Transverse colon (tissue), 4 donors: ENCODE measurements around the gene RNF166. TPM values are rescaled to one million over a fixed set of nuclear protein-coding genes. Genes with fewer than 3 reads are reported as not detected.

ENCODE experiments used
- DNase-seq: peaks from one replicate; pipeline ENCODE4 v3.0.0-alpha.2; 2019
- H3K27ac ChIP-seq, 4 donors: fragments of 200-600 bp; sonication (generic); 2 replicates each; pipeline ENCODE4 v1.5.1; 2016 to 2018; ENCODE audit warnings: inconsistent platforms in 4 of 4
- H3K27me3 ChIP-seq: fragments of 200-600 bp; sonication (generic); 2 replicates; pipeline ENCODE4 v1.5.1; 2017; ENCODE audit warnings: inconsistent platforms
- H3K36me3 ChIP-seq, 4 donors: fragments of 200-600 bp; sonication (generic); 2 replicates each; pipeline ENCODE4 v1.5.1; 2017 to 2019; ENCODE audit warnings: inconsistent platforms in 4 of 4
- H3K4me1 ChIP-seq, 4 donors: fragments of 200-600 bp; sonication (generic); 2 replicates each; pipeline ENCODE4 v1.5.1; 2017 to 2020; ENCODE audit warnings: inconsistent platforms in 4 of 4
- H3K4me3 ChIP-seq, 4 donors: fragments of 200-600 bp; sonication (generic); 1 replicate in 1 of 4; 2 replicates in 3 of 4; pipeline versions ENCODE4 v1.5.1 to v1.6.1; 2017 to 2019; ENCODE audit warnings: inconsistent platforms in 4 of 4
- H3K9me3 ChIP-seq, 2 donors: fragments of 200-600 bp; sonication (generic); 2 replicates each; pipeline ENCODE4 v1.5.1; 2017 to 2019; ENCODE audit warnings: inconsistent platforms in 2 of 2
- EP300 ChIP-seq: sonication (generic); formaldehyde crosslinking; IDR thresholded peaks from one replicate; pipeline ENCODE4 v1.6.1; 2017; ENCODE audit warnings: antibody characterized with exemption, low read depth
- POLR2A ChIP-seq: fragments of 450-650 bp; IDR thresholded peaks from one replicate; pipeline ENCODE4 v1.6.1; 2016; ENCODE audit warnings: antibody characterized with exemption, mild to moderate bottlenecking, moderate library complexity
- POLR2AphosphoS5 ChIP-seq, 3 donors: sonication (generic); formaldehyde crosslinking; IDR thresholded peaks; one replicate each; pipeline ENCODE4 v1.6.1; 2016; ENCODE audit warnings: antibody characterized with exemption in 3 of 3
- WGBS, 2 donors: methylation state at CpG; one replicate each; pipeline ENCODE4 v1.1.5; 2018; ENCODE audit warnings: low coverage in 1 of 2; 5-methylcytosine and 5-hydroxymethylcytosine counted together
- in situ Hi-C, 4 donors: fragments of 200-750 bp; cut with MboI; loops; one replicate each; pipeline versions ENCODE4 v1.15.0 to v1.15.1; 2017; ENCODE audit warnings: low sequenced_read_pairs in 3 of 4, low pct_ligation_motif_present in 1 of 4, low pct_unique_long_range_greater_than_20kb in 1 of 4
- intact Hi-C: fragments of 100-400 bp; cut with DNase I; formaldehyde crosslinking; loops from one replicate; pipeline ENCODE4 v1.15.1; 2023; ENCODE audit warnings: low total_unique reads
- total RNA-seq, 4 donors: library from RNA; depleted of rRNA; stranded (reverse); fragments of >200 nt; gene quantifications; one replicate each; pipeline ENCODE4 v1.1.0, GENCODE V29; 2016
- TF ChIP-seq, protein P1 (sequence below), 5 experiments: fragments of 200-600 bp in 3 of 5; fragments of 450-650 bp in 2 of 5; sonication (generic) in 3 of 5; IDR thresholded peaks; 1 replicate in 2 of 5; 2 replicates in 3 of 5; pipeline ENCODE4 v1.5.1; 2016 to 2017; ENCODE audit warnings: antibody characterized with exemption in 5 of 5, inconsistent platforms in 3 of 5, mild to moderate bottlenecking in 2 of 5, moderate library complexity in 1 of 5

The RNF166 gene
- total RNA-seq, 4 donors from 2014 or later = 10.3 to 15.3 (median 14.4) TPM

DNA sequence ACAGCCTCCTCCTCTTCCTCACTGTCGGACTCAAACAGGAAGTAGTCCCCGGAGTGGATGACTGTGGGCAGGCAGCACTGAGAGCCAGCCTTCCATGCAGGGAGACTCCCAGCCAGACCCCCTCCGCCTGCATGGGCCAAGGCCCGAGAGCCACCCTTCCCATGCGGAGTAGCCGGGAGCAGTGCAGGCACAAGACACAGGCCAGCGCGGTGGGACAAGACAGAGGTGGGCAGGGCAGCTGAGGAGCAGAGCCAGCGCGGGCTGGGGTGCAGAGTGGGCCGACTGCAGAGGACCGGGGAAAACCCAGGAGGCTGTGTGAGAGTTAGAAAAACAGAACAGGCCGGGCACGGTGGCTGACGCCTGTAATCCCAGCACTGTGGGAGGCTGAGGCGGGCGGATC, 17.7 kb upstream of the RNF166 start:
- no peak overlapping the region for H3K27ac ChIP-seq
- H3K4me3 ChIP-seq = no peak overlapping the region
- 93 to 100% methylated on average over 5 to 17 of the region's 17 CpGs for WGBS, 2 donors
- H3K9me3 ChIP-seq = no peaks in the 10 kb centered on the region
- H3K27me3 ChIP-seq = no peaks in the 10 kb centered on the region
- no peaks in the 10 kb centered on the region for H3K4me1 ChIP-seq
- no peak for DNase-seq
- in situ Hi-C loops (no loop called here), intact Hi-C loops (no loop called here)
- TF ChIP-seq, protein P1, sequence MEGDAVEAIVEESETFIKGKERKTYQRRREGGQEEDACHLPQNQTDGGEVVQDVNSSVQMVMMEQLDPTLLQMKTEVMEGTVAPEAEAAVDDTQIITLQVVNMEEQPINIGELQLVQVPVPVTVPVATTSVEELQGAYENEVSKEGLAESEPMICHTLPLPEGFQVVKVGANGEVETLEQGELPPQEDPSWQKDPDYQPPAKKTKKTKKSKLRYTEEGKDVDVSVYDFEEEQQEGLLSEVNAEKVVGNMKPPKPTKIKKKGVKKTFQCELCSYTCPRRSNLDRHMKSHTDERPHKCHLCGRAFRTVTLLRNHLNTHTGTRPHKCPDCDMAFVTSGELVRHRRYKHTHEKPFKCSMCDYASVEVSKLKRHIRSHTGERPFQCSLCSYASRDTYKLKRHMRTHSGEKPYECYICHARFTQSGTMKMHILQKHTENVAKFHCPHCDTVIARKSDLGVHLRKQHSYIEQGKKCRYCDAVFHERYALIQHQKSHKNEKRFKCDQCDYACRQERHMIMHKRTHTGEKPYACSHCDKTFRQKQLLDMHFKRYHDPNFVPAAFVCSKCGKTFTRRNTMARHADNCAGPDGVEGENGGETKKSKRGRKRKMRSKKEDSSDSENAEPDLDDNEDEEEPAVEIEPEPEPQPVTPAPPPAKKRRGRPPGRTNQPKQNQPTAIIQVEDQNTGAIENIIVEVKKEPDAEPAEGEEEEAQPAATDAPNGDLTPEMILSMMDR (IDR thresholded peaks at IDR 0.05) = no peak
- TF ChIP-seq EP300 (no peak), POLR2AphosphoS5 (IDR thresholded peaks at IDR 0.05) (no peak), POLR2A (no peak)
- H3K36me3 ChIP-seq = peaks cover 0 to 72% (median 22%) of the 10 kb centered on the region in 4 donors

DNA sequence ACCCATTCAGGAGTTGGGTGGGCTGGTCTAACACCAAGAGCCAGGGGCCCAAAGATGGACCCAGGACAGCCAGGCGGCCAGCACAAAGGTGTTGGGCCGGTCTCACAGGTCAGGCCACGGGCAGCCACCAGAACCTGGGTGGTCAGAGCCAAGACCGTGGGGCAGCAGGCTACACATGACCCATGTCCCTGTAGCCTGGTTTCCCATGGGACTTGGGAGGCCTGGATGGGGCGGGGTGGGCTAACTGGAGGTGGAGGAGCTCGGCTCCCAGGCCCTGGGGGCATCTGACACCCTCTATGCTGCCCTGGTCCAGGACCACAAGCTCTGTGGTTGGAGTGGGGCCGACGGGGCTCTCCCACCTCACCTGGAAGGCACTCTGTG, 17.3 kb upstream of the RNF166 start:
- TF ChIP-seq EP300 (no peak), POLR2AphosphoS5 (IDR thresholded peaks at IDR 0.05) (no peak), POLR2A (no peak)
- TF ChIP-seq, protein P1 (IDR thresholded peaks at IDR 0.05) = no peak
- WGBS, 2 donors = 86% methylated on average over 8 of the region's 8 CpGs; no CpG with 5 or more reads in 1 of the 2 donors
- no peak for DNase-seq
- intact Hi-C loops (no loop called here), in situ Hi-C loops (no loop called here)
- Histone ChIP-seq H3K27ac (no peak overlapping the region), H3K9me3 (no peaks in the 10 kb centered on the region), H3K4me3 (no peak overlapping the region), H3K27me3 (no peaks in the 10 kb centered on the region), H3K36me3 (peaks cover 0 to 76% (median 23%) of the 10 kb centered on the region in 4 donors), H3K4me1 (no peaks in the 10 kb centered on the region)

DNA sequence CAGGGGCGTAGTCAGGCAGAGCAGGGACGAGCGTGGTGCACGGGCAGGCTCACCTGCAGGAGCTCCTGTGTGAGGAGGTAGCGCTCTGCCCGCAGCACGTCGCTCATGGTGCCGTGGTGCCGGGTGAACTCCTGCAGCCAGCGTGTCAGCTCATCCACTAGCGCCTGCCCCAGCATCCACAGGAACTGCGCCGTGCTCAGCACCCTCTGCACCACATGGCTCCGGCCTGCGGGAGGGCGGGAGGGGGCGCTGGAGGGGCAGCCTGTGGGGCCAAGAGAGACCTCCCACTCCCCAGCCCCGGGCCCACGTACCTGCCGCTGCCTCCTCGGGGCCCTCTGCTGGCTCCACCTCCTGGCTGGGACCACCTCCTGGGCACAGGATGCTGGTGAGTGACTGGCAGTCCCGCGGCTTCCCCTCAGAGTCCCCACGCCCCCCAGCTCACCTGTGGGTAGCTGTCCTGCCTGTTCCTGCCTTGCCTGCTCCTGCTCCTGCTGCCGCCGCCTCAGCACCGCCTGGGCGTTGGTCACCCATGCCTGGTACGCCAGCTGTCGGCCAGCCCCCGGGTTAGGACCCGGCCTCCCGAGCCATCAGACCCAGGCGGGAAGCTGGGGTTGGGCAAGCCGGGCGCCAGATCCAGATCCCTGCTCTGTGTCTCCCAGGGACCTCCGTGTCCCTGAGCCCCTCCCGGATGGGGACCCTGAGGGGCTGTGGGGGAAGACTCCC, 16.7 kb upstream of the RNF166 start:
- no peaks in the 10 kb centered on the region for H3K9me3 ChIP-seq

More for the DNA sequence above, 16.7 kb upstream of the RNF166 start:
- H3K4me3 ChIP-seq = no peak overlapping the region
- no peaks in the 10 kb centered on the region for H3K4me1 ChIP-seq
- TF ChIP-seq, protein P1 (IDR thresholded peaks at IDR 0.05) = no peak
- TF ChIP-seq POLR2AphosphoS5 (IDR thresholded peaks at IDR 0.05) (no peak), POLR2A (no peak), EP300 (no peak)
- intact Hi-C loops = no loop called here
- H3K36me3 ChIP-seq = peaks cover 0 to 82% (median 23%) of the 10 kb centered on the region in 4 donors
- no peak overlapping the region for H3K27ac ChIP-seq
- in situ Hi-C loops = no loop called here
- 95% methylated on average over 33 of the region's 39 CpGs; no CpG with 5 or more reads in 1 of the 2 donors for WGBS, 2 donors
- H3K27me3 ChIP-seq = no peaks in the 10 kb centered on the region
- no peak for DNase-seq
